Thyroid gland (tissue), 4 donors: ENCODE measurements around the gene LHX5.

Experiments
- CTCF ChIP-seq, 6 experiments: fragments of 200-600 bp in 3 of 6; fragments of 450-650 bp in 3 of 6; sonication (generic) in 3 of 6; IDR thresholded peaks; one replicate each; pipeline ENCODE4 v1.5.1; 2016 to 2019; ENCODE audit warnings: antibody characterized with exemption in 6 of 6, mild to moderate bottlenecking in 2 of 6, inconsistent platforms in 1 of 6, moderate library complexity in 1 of 6
- POLR2A ChIP-seq, 2 donors: fragments of 450-650 bp; IDR thresholded peaks; one replicate each; pipeline ENCODE4 v1.6.1; 2017; ENCODE audit warnings: antibody characterized with exemption in 2 of 2, mild to moderate bottlenecking in 2 of 2, moderate library complexity in 1 of 2

- TF ChIP-seq CTCF (IDR thresholded peaks at IDR 0.05) = no peak
- TF ChIP-seq POLR2A (IDR thresholded peaks at IDR 0.05) = no peak
Measured at GRCh38 chr12:113473400-113473799, 1.7 kb upstream of the LHX5 start.
